HG02588 (cell line): ENCODE results near the gene SYNE2.

Source experiments
- ATAC-seq: cut with Tn5 transposase; IDR thresholded peaks from one replicate; pipeline ENCODE4 v1.9.1; 2021; ENCODE audit warnings: mild to moderate bottlenecking, moderate library complexity; ENCODE audit not compliant: unreplicated experiment

Gene SYNE2

DNA sequence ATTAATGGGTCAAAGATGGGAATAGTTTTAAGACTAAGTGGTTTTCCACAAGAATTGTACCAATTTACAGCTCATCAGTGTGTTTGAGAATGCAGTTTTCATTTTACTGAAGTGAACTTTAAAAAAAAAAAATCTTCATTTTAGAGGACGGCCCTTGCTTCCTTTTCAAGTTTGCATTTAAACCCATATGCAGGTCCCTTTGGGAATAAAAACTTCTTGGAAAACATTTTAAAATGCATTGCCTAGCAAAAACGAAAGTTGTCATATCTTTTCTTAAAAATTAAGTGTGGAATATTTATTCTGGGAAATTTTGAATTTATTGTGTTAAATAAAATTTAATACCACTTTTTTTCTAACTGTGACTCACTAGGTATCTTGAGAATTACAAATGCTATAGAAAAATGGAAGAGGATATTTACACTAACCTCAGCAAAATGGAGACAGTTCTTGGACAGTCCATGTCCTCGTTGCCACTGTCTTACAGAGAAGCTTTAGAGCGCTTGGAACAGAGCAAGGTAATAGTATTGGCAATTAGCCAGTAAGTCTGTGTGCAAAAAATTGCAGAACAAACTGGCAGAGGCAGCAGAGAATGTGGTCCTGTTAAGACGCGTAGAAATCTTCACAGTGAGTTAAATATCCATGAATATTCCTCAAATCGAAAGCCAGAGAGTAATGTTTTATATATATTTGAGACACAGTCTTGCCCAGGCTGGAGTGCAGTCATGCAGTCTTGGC is 209.7 kb downstream of the SYNE2 start:
- no peak for ATAC-seq

DNA sequence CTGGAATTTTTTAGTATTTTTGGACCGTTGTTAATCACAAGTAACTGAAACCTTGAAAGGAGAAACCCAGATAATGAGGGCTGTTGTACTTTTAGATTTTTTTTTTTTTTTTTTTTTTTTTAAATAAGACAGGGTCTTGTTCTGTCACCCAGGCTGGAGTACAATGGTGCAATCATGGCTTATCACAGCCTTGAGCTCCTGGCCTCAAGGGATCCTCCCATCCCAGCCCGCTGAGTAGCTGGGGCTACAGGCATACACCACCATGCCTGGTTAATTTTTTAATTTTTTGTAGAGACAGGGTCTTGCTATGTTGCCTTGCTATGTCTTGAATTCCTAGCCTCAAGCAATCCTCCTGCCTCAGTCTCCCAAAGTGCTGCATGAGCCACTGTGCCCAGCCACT is 211.6 kb downstream of the SYNE2 start:
- no peak for ATAC-seq

DNA sequence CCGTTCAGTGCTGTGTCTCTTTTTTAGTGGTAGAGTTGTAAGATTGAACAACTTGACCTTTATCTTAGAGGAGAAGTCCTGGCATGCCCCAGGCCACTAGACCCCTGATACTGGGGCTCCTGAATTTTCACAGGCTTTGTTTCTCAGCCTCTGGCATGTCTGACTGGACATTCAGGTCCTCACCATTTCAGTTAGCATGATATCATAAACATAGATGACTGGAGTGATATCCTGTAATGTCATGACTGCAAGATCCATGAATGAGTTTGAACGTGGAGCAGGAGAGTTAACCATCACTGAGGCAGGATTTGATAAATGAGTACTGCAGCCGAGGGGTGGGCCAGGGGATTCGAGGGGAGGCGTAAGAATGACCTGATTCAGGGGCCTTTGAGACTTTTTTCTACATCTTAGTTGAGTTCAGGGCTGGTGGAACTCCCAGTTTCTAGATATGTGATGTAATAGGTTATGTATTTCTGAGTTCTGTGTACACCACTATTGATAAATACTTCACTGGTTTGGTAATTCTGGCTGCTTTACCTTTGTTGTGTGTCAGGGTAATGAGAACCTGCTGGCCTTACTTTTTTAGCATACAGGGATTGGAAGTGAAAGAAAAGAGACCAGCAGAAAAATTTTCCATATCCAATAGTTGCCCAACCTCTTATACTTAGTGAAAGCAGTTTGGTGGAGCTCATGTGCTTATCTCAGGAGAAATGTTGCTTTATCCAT is 217.0 kb downstream of the SYNE2 start:
- no peak for ATAC-seq

DNA sequence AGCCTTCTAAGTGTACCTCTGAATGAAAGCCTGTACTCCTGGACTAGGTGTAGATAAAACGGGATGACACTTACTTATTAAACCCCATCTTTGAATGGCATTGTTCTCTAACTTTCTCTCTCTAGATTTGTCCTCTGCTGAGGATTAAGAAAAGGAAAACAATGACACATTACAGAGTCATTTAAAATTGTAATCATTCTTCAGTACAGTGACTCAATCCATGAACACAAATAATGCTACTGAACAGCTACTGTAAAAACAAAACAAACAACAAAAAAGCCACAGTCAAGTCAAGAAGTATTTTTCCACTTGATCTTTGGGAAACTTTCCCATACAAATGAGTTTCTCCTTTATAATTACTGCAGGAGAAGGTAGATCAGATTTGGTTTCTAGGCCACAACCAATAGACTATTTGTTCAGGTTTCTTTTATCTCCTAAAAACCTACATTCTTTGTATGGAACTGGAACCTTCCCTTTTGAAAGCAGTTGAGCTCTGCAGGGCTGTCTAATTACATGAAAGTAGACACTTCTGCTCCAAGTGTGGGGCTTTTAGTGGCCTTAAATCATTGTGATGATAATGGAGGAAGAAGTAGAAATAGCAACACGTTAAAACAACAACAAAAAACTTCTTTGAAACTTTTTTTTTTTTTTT is 222.3 kb downstream of the SYNE2 start:
- no peak for ATAC-seq

DNA sequence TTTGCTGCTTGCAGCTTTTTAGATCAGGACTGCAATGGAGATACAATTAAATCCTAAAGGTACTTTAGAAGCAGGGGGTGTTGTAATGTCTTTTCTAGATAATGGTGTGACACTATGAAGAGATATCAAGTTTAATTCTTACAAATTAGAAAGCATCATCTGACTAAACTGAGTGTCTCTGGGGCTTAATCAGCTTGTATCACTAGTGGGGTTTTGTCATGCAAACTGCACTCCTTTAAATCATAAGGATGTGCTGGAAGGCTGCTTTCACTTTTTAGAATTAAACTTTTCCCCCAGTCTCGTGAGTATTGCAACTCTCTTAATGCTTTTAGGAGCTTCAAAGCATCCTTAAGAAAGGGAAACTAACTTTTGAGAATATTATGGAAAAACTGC is 222.8 kb downstream of the SYNE2 start:
- ATAC-seq = no peak

DNA sequence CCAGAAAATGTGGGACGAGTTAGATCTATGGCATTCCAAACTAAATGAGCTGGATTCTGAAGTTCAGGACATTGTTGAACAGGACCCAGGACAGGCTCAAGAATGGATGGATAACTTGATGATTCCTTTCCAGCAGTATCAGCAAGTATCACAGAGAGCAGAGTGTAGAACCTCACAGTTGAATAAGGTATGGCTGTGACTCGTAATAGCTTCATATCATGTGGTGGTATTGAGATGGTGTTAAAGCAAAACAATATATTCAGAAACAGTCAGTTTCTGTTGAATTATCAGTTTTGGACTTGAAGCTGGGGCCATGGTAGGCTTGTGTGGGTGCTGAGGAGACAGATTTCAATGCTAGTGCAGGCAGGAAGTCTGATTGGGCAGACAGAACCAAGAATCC is 227.6 kb downstream of the SYNE2 start:
- no peak for ATAC-seq

DNA sequence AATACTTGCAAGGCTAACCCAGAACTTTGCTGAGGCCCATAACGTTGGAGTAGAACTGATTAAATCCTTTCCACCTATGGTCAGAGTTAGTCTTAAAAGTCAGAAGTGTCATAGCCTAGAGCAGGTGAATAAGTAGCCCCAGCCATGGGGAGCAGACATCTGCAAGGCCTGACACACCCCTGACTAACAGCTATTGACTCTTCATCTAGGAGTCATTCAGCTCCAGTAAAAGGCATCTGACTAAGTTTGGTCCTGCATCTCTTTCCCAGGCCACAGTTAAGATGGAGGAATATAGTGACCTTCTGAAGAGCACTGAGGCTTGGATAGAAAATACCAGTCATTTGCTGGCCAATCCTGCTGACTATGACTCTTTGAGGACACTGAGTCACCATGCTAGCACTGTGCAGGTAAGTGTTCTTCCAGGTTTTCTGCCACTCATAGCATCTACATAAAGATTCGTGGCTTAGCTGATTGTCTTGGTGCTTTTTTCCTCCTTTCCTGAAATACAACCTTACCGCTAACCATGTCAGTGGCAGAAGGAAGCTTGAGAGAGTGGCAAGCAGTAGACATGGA is 228.5 kb downstream of the SYNE2 start:
- no peak for ATAC-seq

DNA sequence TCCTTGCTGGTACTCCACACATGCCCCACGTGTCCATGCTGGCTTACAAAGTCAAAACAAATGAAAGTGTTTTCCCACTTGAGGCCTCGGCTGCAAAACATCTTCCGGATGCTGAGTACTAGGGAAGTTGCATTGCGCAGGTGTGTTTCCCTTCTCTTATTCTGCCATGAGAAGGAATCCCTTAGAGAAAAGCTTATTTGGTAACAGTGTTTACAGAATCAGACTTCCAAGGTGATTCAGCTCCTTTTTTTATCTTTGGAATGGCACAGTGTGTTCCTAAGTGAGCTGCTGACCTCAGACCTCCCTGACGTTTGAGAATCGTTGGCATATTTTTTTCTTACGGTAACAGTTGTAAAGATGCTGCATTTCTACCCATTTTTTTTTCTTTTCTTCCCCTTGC is 230.0 kb downstream of the SYNE2 start:
- ATAC-seq = no peak

DNA sequence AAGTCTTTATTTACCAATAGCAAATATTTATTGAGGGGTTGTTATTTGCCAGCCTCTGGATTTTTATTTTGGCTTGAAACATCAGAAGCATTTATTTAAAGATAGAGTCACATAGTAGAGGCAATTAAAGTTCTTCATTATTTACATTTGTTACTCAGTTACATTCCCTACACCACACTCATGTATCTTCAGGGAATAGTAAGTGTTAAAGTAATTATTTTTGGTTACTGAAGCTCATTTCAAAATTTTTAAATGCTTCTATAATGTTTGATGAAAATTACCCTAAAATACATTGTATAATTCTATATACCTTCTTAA is 235.8 kb downstream of the SYNE2 start:
- ATAC-seq = no peak

DNA sequence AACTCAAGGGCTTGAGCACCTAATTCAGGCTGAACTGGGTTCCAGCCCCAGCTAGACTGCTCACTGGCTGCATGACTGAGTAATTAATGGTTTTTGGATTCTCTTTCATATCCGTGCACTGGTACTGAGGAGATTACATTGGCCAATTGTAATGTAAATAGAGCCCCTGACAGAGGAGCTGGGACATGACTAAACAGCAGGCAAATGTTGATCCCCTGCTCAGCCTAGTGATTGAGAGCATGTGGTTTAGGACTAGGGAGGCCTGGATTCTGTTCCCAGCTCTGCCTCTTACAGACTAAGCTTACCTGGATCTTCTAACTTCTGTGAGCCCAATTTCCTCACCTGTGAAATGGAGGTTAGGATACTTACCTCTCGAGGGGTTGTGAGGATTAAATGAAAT is 237.1 kb downstream of the SYNE2 start:
- ATAC-seq = no peak

DNA sequence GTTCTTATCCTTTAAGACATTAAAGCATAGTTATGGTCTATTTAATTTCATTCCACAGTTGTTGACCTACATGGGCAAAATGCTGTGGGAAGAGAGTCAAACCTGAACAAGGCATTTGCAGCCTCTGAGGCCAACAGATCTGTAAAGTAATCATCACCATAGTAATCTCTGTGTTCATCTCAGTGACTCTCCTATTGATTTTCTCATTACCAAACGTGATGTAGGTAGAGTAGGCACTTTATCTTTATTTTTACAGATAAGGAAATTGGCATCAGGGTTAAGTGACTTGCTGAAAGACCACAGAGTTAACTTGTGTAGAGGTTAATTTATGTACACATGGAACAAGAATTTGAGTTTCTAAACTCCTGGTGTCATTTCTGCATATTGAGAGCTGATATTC is 238.4 kb downstream of the SYNE2 start:
- ATAC-seq = no peak

DNA sequence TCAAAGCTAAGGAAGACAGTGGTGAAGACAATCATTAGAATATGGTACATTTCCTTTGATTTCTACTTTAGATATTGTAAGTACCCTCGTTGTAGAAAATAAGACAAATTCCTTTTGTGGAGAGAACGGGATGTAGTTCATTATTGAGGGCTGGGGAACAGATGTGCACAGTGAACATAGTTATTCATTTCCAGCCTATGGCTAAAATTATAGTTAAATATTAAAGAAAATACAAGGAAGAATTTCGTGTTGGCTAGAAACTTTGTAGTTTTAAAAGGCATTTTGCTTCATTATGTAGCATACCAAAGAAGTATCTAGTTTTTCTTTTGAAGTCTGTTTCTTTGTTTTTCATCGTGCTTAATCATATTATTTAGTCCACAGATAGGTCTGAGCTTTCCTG is 239.5 kb downstream of the SYNE2 start:
- ATAC-seq = no peak

DNA sequence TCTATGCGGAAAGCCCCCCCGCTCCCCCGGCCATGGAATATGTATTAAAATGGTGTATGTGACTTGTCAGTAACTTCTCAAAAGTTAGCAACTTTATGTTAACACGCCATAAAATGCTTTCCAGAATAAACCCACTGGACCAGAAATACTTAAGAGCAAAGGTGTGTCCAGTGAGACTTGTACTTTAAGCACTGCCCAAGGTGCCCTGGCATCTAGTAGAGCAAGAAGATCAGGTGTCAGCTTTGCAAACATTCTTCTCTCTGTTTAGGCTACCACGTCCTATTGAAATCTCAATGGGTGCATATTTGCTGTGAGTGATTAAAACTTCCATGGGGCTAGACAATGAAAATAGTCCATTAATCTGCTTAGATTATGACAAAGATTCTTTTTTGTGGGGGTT is 240.1 kb downstream of the SYNE2 start:
- ATAC-seq = no peak

DNA sequence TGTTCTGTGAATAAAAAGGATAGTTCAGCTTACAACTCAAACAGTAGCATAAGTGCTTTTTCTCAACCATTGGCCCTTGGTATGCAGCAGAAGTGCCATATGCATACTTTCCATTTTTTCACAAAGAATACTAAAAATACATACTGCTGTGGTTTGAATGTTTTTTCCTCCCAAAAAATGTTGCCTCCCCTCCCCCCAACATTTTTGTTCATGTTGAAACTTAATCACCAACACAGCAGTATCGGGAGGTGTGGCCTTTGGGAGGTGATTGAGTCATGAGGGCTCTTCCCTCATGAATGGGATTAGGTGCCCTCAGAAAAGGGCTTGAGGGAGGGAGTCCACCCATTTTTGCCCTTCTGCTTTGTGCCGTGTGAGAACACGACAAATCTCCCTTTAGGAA is 242.8 kb downstream of the SYNE2 start:
- ATAC-seq = no peak

DNA sequence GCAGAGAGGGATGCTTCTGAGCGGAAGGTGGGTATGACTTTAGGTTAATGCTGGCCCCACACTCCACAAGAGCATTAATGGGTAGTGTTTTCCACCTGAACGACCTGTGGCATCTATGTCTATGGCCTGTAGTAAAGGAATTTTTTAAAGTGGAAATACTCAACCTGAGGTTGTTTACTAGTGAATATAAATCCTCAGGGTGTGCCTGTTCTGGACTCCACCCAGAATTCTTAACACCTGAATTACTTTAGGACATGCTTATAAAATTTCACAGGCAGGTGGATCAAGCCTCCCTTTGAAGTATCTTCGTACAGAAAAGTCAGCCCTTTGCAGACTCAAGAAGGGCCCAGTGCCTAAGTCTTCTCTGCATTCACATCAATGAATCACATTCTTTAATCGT is 245.3 kb downstream of the SYNE2 start:
- no peak for ATAC-seq

DNA sequence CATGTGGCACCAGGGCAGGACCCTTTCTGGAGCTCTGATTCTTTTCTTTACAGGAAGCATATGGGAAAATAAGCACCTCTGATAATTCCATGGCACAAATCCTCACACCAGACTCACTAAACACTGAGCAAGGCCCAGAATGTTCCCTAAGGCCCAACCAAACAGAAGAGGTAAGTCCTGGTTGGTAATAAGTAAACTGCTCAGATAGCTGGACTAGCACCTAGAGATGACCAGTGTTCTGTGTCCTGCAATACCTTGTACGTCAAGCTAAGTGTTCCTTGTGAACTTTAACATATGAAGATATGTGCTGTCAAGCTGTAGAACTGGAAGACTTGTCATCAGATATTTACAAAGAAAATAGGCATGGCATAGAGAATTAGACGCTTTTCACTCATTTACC is 254.6 kb downstream of the SYNE2 start:
- ATAC-seq = no peak

DNA sequence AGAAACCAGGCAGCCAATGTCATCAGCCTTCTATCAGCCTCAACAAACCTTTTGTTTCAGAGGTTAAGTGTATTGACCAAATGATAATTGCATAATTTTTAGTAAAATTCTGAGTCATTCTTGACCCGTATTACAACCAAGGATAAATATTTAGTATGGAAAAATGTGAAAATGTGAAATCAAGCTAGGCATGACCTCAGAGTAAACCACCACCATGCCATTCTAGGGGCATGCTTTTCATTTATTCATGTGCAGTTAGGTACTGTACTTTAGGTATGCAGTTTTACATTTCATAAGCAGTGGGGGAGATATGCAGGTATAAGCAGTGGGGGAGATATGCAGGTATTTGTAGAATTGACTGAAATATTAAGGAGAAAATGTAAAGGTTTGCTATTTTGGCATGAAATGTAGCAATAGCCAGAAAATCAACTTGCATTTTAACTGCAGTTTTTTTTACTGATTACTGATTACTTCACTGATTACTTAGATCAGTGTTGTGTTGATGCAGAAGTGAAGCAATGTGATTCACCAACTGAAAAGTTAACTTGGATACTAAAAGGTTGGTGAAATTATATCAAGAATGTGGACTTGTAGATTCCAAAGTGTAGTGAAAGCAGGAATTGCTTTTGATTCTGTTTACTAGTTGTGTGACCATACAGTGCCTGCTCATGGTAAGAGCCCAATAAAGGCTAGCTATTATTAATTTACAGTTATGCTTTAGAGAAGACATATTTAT is 257.2 kb downstream of the SYNE2 start:
- ATAC-seq = no peak

DNA sequence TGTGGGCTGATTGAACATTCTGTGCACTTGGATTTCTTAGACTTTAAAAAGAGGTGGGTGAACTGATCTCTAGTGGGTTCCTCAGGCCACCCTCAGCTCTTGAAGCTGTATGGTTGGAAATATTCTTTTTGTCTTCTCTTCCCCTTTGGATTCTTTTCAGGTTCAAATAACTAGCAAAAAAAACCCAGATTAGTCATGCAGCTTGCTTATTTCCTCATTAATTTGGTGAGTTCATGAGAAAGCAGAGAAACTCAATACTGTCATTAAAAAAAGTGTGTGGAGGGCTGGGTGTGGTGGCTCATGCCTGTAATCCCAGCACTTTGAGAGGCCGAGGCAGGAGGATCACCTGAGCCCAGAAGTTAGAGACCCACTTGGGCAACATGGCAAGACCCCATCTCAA is 258.0 kb downstream of the SYNE2 start:
- ATAC-seq = no peak

DNA sequence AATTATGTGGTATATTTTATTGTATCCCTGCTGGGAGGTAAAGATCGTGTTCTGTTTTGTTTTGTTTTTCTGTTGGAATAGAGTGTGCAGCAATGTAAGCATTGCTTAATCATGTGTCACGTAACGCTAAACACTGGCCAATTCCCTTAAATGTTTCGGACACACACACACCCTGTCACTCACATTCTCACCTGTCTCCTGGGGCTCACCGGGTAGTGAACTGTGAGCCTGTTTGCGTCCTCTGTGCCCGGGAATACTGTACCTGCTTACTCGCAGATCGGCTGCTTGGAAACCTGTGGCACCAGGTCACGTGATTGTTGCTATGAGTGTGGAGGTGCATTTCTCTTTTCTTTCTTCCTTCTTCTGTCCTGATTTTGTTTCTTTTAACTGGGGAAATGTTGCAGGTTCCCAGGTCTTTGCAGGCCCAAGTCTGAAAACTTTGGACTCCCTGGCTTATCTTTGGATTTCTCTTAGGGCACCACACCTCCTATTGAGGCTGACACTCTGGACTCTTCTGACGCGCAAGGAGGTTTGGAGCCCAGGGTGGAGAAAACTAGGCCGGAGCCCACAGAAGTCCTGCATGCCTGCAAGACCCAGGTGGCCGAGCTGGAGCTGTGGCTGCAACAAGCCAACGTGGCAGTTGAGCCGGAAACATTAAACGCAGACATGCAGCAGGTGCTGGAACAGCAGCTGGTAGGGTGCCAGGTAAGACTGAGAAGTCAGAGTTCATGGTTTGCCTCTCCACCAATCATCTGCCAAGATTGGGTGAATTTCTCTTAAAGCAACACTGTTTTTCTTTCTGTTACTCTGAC is 260.3 kb downstream of the SYNE2 start:
- ATAC-seq = no peak

DNA sequence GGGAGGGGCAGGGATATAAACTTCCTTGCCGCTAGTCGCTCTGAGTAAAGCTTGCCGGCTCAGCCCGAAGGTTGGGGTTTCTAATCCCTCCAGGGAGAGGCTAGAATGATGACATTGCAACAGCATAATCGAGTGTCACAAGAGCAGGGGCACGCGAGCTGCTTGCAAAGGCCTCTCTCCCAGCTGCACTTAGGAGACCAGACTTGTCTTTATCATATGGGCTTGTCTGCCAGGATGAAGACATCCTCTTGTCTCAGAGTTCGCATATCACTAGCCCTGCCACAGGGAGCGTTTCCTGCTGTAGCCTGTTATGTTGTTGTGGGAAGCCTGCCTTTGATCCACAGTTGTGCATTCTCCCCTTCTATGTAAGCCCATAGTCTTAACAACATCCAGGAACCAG is 261.4 kb downstream of the SYNE2 start:
- ATAC-seq = no peak

DNA sequence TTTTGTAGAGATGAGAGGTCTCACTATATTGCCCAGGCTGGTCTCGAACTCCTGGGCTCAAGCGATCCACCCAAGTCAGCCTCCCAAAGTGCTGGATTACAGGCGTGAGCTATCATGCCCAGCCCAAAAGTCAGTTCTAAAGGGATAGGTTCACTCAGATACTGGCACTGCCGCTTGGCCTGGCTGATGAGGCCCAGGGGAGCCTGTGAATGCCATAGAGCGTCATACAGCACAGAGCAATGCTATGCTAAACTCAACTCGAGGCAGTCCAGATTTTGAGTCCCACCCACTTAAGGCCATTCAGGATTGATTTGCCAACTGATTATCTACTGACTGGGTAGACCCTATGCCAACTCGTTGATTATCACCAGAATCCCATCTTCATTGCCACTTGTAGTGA is 262.0 kb downstream of the SYNE2 start:
- no peak for ATAC-seq
